ENCODE measurements around the gene REPIN1. TPM values are rescaled to one million over a fixed set of nuclear protein-coding genes. Genes with fewer than 3 reads are reported as not detected.

The REPIN1 gene
- total and polyA plus RNA-seq, 4 donors, result 38.4 to 135 (median 62.0) TPM

- ATAC-seq (ENCODE audit: insufficient read depth, low FRiP score), result no peak
- no peak overlapping the region for H3K9ac ChIP-seq (ENCODE audit: insufficient read depth in 1 of 2, low read length in 2 of 2)
- no peaks in the 10 kb centered on the region for H3K36me3 ChIP-seq (ENCODE audit: control insufficient read depth in 4 of 4, insufficient read depth in 4 of 4, low read length in 4 of 4)
- WGBS, 2 donors, result 93 to 100% methylated on average over 1 of the region's 1 CpG
- H3K4me3 ChIP-seq, result no peak overlapping the region
- no peak for TF ChIP-seq CTCF (IDR thresholded peaks at IDR 0.05; ENCODE audit: control extremely low read depth, extremely low read depth)
- no peak for DNase-seq
- peak overlapping the region in 1 of 2 donors; percentile 23 for H3K27ac ChIP-seq (ENCODE audit: low read depth in 1 of 2, low read length in 1 of 2)
- H3K27me3 ChIP-seq (ENCODE audit: control insufficient read depth in 3 of 3, insufficient read depth in 3 of 3, low read length in 2 of 3), result no peaks in the 10 kb centered on the region
- H3K4me1 ChIP-seq (ENCODE audit: control insufficient read depth in 5 of 5, insufficient read depth in 5 of 5, low read length in 5 of 5), result peaks cover 0 to 37% (median 7%) of the 10 kb centered on the region in 5 donors
- no peaks in the 10 kb centered on the region for H3K9me3 ChIP-seq (ENCODE audit: control insufficient read depth in 4 of 4, insufficient read depth in 3 of 4, low read length in 3 of 4)
These were observed 13.1 kb downstream of the REPIN1 start for GRCh38 chr7:150381785-150382122.

DNA sequence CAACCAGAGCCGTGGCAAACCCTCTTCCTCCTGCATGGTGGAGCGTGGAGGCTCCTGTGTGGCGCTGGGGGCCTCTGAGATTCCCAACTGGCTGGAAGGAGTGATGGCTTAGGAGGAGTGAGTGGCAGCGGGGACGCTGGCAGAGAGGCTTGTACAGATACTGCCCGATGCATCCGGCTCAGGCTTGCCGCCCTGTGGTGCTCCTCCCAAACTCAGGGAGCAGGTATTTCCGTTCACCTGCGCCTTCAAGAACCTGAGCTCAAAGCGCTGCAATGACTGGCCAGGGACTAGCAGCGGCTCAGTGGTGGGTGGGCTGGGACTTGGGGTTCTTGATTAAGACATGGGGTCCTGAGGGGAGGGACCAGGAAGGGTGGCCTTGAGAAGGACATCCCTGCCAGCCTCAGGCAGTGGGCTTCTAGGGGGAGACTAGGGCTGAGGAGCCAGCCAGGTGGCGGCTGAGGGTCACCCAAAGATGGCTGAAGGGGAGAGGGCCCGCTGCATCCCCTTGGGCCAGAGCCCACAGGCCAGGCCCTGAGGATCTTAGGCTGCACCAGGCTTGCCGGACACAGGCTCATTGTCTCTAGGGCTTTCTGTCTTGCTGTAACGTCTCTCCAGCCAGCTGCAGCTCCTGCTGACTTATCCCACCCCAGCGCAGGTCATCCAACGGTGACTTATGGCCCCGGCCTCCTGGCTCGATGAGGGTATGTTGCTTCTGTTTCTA is 13.7 kb downstream of the REPIN1 start:
- ATAC-seq (ENCODE audit: insufficient read depth, low FRiP score) (no peak), DNase-seq (no peak)
- Histone ChIP-seq H3K36me3 (ENCODE audit: control insufficient read depth in 4 of 4, insufficient read depth in 4 of 4, low read length in 4 of 4) (no peaks in the 10 kb centered on the region), H3K27ac (ENCODE audit: low read depth in 1 of 2, low read length in 1 of 2) (no peak overlapping the region), H3K9ac (ENCODE audit: insufficient read depth in 1 of 2, low read length in 2 of 2) (no peak overlapping the region), H3K9me3 (ENCODE audit: control insufficient read depth in 4 of 4, insufficient read depth in 3 of 4, low read length in 3 of 4) (no peaks in the 10 kb centered on the region), H3K4me1 (ENCODE audit: control insufficient read depth in 5 of 5, insufficient read depth in 5 of 5, low read length in 5 of 5) (peaks cover 0 to 37% (median 7%) of the 10 kb centered on the region in 5 donors), H3K4me3 (no peak overlapping the region), H3K27me3 (ENCODE audit: control insufficient read depth in 3 of 3, insufficient read depth in 3 of 3, low read length in 2 of 3) (no peaks in the 10 kb centered on the region)
- no peak for TF ChIP-seq CTCF (IDR thresholded peaks at IDR 0.05; ENCODE audit: control extremely low read depth, extremely low read depth)
- WGBS, 2 donors, result 89 to 93% methylated on average over 19 to 20 of the region's 20 CpGs

DNA sequence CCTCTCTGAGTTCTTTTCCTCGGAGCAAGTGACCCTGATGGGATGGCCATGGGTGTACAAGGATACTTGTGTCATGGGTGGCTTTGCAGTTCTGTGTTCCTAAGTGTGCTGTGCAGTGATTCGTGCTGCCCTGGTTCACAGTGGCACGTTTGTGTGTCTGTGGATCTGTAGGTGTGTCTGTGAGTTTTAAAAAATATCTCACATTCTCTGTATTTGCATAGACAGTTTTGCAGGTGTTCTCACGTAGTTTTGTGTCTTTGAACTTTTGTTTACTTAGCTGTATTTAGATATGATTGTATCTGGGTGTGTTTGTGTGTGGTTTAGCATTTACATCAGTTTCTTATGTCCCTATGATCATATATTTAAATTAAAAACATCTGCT is 14.2 kb downstream of the REPIN1 start:
- DNase-seq (no peak), ATAC-seq (ENCODE audit: insufficient read depth, low FRiP score) (no peak)
- 72 to 82% methylated on average over 4 of the region's 4 CpGs for WGBS, 2 donors
- no peak for TF ChIP-seq CTCF (IDR thresholded peaks at IDR 0.05; ENCODE audit: control extremely low read depth, extremely low read depth)
- Histone ChIP-seq H3K9ac (ENCODE audit: insufficient read depth in 1 of 2, low read length in 2 of 2) (no peak overlapping the region), H3K36me3 (ENCODE audit: control insufficient read depth in 4 of 4, insufficient read depth in 4 of 4, low read length in 4 of 4) (no peaks in the 10 kb centered on the region), H3K9me3 (ENCODE audit: control insufficient read depth in 4 of 4, insufficient read depth in 3 of 4, low read length in 3 of 4) (no peaks in the 10 kb centered on the region), H3K4me1 (ENCODE audit: control insufficient read depth in 5 of 5, insufficient read depth in 5 of 5, low read length in 5 of 5) (peaks cover 0 to 37% (median 7%) of the 10 kb centered on the region in 5 donors), H3K27me3 (ENCODE audit: control insufficient read depth in 3 of 3, insufficient read depth in 3 of 3, low read length in 2 of 3) (no peaks in the 10 kb centered on the region), H3K4me3 (no peak overlapping the region), H3K27ac (ENCODE audit: low read depth in 1 of 2, low read length in 1 of 2) (no peak overlapping the region)
